Measurements from ENCODE around the gene ATP1A1.

The ATP1A1 gene

GRCh38 chr1:116392717-116393404 lies 19.8 kb downstream of the ATP1A1 start:
- Histone ChIP-seq H3K9me3 (ENCODE audit: low read length) (peaks cover 2% of the 10 kb centered on the region), H3K4me1 (ENCODE audit: insufficient read depth, low read length) (no peaks in the 10 kb centered on the region), H3K4me3 (ENCODE audit: low read length) (no peak overlapping the region), H3K36me3 (ENCODE audit: insufficient read depth, low read length) (peaks cover 83% of the 10 kb centered on the region), H2AFZ (ENCODE audit: low read depth, low read length) (no peak overlapping the region), H3K27me3 (ENCODE audit: insufficient read depth, low read length) (no peaks in the 10 kb centered on the region)

GRCh38 chr1:116393792-116394191 lies 20.7 kb downstream of the ATP1A1 start:
- peaks cover 2% of the 10 kb centered on the region for H3K9me3 ChIP-seq (ENCODE audit: low read length)
- no peaks in the 10 kb centered on the region for H3K27me3 ChIP-seq (ENCODE audit: insufficient read depth, low read length)
- no peaks in the 10 kb centered on the region for H3K4me1 ChIP-seq (ENCODE audit: insufficient read depth, low read length)
- H2AFZ ChIP-seq (ENCODE audit: low read depth, low read length), result no peak overlapping the region
- H3K36me3 ChIP-seq (ENCODE audit: insufficient read depth, low read length), result peaks cover 83% of the 10 kb centered on the region
- no peak overlapping the region for H3K4me3 ChIP-seq (ENCODE audit: low read length)

GRCh38 chr1:116394270-116394669 lies 21.2 kb downstream of the ATP1A1 start:
- Histone ChIP-seq H3K4me1 (ENCODE audit: insufficient read depth, low read length) (no peaks in the 10 kb centered on the region), H2AFZ (ENCODE audit: low read depth, low read length) (no peak overlapping the region), H3K36me3 (ENCODE audit: insufficient read depth, low read length) (peaks cover 82% of the 10 kb centered on the region), H3K27me3 (ENCODE audit: insufficient read depth, low read length) (no peaks in the 10 kb centered on the region), H3K4me3 (ENCODE audit: low read length) (no peak overlapping the region), H3K9me3 (ENCODE audit: low read length) (peaks cover 2% of the 10 kb centered on the region)

GRCh38 chr1:116396769-116397168 lies 23.7 kb downstream of the ATP1A1 start:
- Histone ChIP-seq H3K36me3 (ENCODE audit: insufficient read depth, low read length) (peaks cover 82% of the 10 kb centered on the region), H2AFZ (ENCODE audit: low read depth, low read length) (no peak overlapping the region), H3K27me3 (ENCODE audit: insufficient read depth, low read length) (no peaks in the 10 kb centered on the region), H3K9me3 (ENCODE audit: low read length) (no peaks in the 10 kb centered on the region), H3K4me1 (ENCODE audit: insufficient read depth, low read length) (no peaks in the 10 kb centered on the region), H3K4me3 (ENCODE audit: low read length) (no peak overlapping the region)

- H3K36me3 ChIP-seq (ENCODE audit: insufficient read depth, low read length), result peaks cover 82% of the 10 kb centered on the region
- no peaks in the 10 kb centered on the region for H3K4me1 ChIP-seq (ENCODE audit: insufficient read depth, low read length)
- H3K27me3 ChIP-seq (ENCODE audit: insufficient read depth, low read length), result no peaks in the 10 kb centered on the region
- no peak overlapping the region for H2AFZ ChIP-seq (ENCODE audit: low read depth, low read length)
- H3K4me3 ChIP-seq (ENCODE audit: low read length), result no peak overlapping the region
- H3K9me3 ChIP-seq (ENCODE audit: low read length), result no peaks in the 10 kb centered on the region
Observed at GRCh38 chr1:116397728-116398127, 24.7 kb downstream of the ATP1A1 start.

GRCh38 chr1:116400780-116401179 lies 27.7 kb downstream of the ATP1A1 start:
- no peak overlapping the region for H3K4me3 ChIP-seq (ENCODE audit: low read length)
- H3K27me3 ChIP-seq (ENCODE audit: insufficient read depth, low read length), result no peaks in the 10 kb centered on the region
- H2AFZ ChIP-seq (ENCODE audit: low read depth, low read length), result no peak overlapping the region
- H3K9me3 ChIP-seq (ENCODE audit: low read length), result no peaks in the 10 kb centered on the region
- H3K4me1 ChIP-seq (ENCODE audit: insufficient read depth, low read length), result no peaks in the 10 kb centered on the region
- peaks cover 89% of the 10 kb centered on the region for H3K36me3 ChIP-seq (ENCODE audit: insufficient read depth, low read length)

- H3K9me3 ChIP-seq (ENCODE audit: low read length), result no peaks in the 10 kb centered on the region
- H3K27me3 ChIP-seq (ENCODE audit: insufficient read depth, low read length), result no peaks in the 10 kb centered on the region
- H3K36me3 ChIP-seq (ENCODE audit: insufficient read depth, low read length), result peaks cover 85% of the 10 kb centered on the region
- no peak overlapping the region for H2AFZ ChIP-seq (ENCODE audit: low read depth, low read length)
- no peak overlapping the region for H3K4me3 ChIP-seq (ENCODE audit: low read length)
- H3K4me1 ChIP-seq (ENCODE audit: insufficient read depth, low read length), result no peaks in the 10 kb centered on the region
Observed at GRCh38 chr1:116401646-116402176, 28.7 kb downstream of the ATP1A1 start.

GRCh38 chr1:116402333-116402732 lies 29.3 kb downstream of the ATP1A1 start:
- peaks cover 84% of the 10 kb centered on the region for H3K36me3 ChIP-seq (ENCODE audit: insufficient read depth, low read length)
- H3K27me3 ChIP-seq (ENCODE audit: insufficient read depth, low read length), result no peaks in the 10 kb centered on the region
- no peak overlapping the region for H3K4me3 ChIP-seq (ENCODE audit: low read length)
- H2AFZ ChIP-seq (ENCODE audit: low read depth, low read length), result no peak overlapping the region
- no peaks in the 10 kb centered on the region for H3K4me1 ChIP-seq (ENCODE audit: insufficient read depth, low read length)
- H3K9me3 ChIP-seq (ENCODE audit: low read length), result no peaks in the 10 kb centered on the region

- Histone ChIP-seq H3K4me3 (ENCODE audit: low read length) (no peak overlapping the region), H3K4me1 (ENCODE audit: insufficient read depth, low read length) (no peaks in the 10 kb centered on the region), H3K27me3 (ENCODE audit: insufficient read depth, low read length) (no peaks in the 10 kb centered on the region), H3K36me3 (ENCODE audit: insufficient read depth, low read length) (peaks cover 73% of the 10 kb centered on the region), H2AFZ (ENCODE audit: low read depth, low read length) (no peak overlapping the region), H3K9me3 (ENCODE audit: low read length) (no peaks in the 10 kb centered on the region)
Observed at GRCh38 chr1:116403496-116404136, 30.6 kb downstream of the ATP1A1 start.

GRCh38 chr1:116404699-116405098 lies 31.7 kb downstream of the ATP1A1 start:
- Histone ChIP-seq H2AFZ (ENCODE audit: low read depth, low read length) (no peak overlapping the region), H3K36me3 (ENCODE audit: insufficient read depth, low read length) (peaks cover 63% of the 10 kb centered on the region)

GRCh38 chr1:116405241-116406135 lies 32.4 kb downstream of the ATP1A1 start:
- H3K36me3 ChIP-seq (ENCODE audit: insufficient read depth, low read length), result peaks cover 58% of the 10 kb centered on the region
- no peaks in the 10 kb centered on the region for H3K27me3 ChIP-seq (ENCODE audit: insufficient read depth, low read length)
- H3K4me3 ChIP-seq (ENCODE audit: low read length), result no peak overlapping the region
- no peaks in the 10 kb centered on the region for H3K4me1 ChIP-seq (ENCODE audit: insufficient read depth, low read length)
- H3K9me3 ChIP-seq (ENCODE audit: low read length), result no peaks in the 10 kb centered on the region
- no peak overlapping the region for H2AFZ ChIP-seq (ENCODE audit: low read depth, low read length)

More at GRCh38 chr1:116404699-116405098, 31.7 kb downstream of the ATP1A1 start:
- no peaks in the 10 kb centered on the region for H3K9me3 ChIP-seq (ENCODE audit: low read length)
- H3K4me1 ChIP-seq (ENCODE audit: insufficient read depth, low read length), result no peaks in the 10 kb centered on the region
- H3K4me3 ChIP-seq (ENCODE audit: low read length), result no peak overlapping the region
- no peaks in the 10 kb centered on the region for H3K27me3 ChIP-seq (ENCODE audit: insufficient read depth, low read length)

GRCh38 chr1:116407033-116407432 lies 34.0 kb downstream of the ATP1A1 start:
- H3K36me3 ChIP-seq (ENCODE audit: insufficient read depth, low read length), result peaks cover 43% of the 10 kb centered on the region
- H2AFZ ChIP-seq (ENCODE audit: low read depth, low read length), result no peak overlapping the region
- no peaks in the 10 kb centered on the region for H3K4me1 ChIP-seq (ENCODE audit: insufficient read depth, low read length)
- no peaks in the 10 kb centered on the region for H3K9me3 ChIP-seq (ENCODE audit: low read length)
- no peaks in the 10 kb centered on the region for H3K27me3 ChIP-seq (ENCODE audit: insufficient read depth, low read length)
- no peak overlapping the region for H3K4me3 ChIP-seq (ENCODE audit: low read length)

GRCh38 chr1:116408193-116408592 lies 35.1 kb downstream of the ATP1A1 start:
- H3K4me1 ChIP-seq (ENCODE audit: insufficient read depth, low read length), result no peaks in the 10 kb centered on the region
- H2AFZ ChIP-seq (ENCODE audit: low read depth, low read length), result no peak overlapping the region
- no peaks in the 10 kb centered on the region for H3K27me3 ChIP-seq (ENCODE audit: insufficient read depth, low read length)
- H3K9me3 ChIP-seq (ENCODE audit: low read length), result no peaks in the 10 kb centered on the region
- peaks cover 33% of the 10 kb centered on the region for H3K36me3 ChIP-seq (ENCODE audit: insufficient read depth, low read length)
- H3K4me3 ChIP-seq (ENCODE audit: low read length), result no peak overlapping the region
